ENCODE data around the gene BAZ1A.

The BAZ1A gene

GRCh38 chr14:34723867-34724266, 151.3 kb downstream of the BAZ1A start:
- DNase-seq (ENCODE audit: low read depth in 2 of 2, low spot score in 1 of 2) = no peak

- DNase-seq (ENCODE audit: low read depth in 2 of 2, low spot score in 1 of 2) = no peak
Observed at GRCh38 chr14:34722723-34723545, 152.2 kb downstream of the BAZ1A start.

GRCh38 chr14:34721129-34721528, 154.0 kb downstream of the BAZ1A start:
- DNase-seq (ENCODE audit: low read depth in 2 of 2, low spot score in 1 of 2) = no peak

- no peak for DNase-seq (ENCODE audit: low read depth in 2 of 2, low spot score in 1 of 2)
Observed at GRCh38 chr14:34718750-34719304, 156.3 kb downstream of the BAZ1A start.

GRCh38 chr14:34715127-34715863, 159.9 kb downstream of the BAZ1A start:
- DNase-seq (ENCODE audit: low read depth in 2 of 2, low spot score in 1 of 2) = no peak

- DNase-seq (ENCODE audit: low read depth in 2 of 2, low spot score in 1 of 2) = peak; percentile 31 to 47
Observed at GRCh38 chr14:34714320-34715126, 160.6 kb downstream of the BAZ1A start, which contains the start of gene CFL2. Gene CFL2 (minus strand): TSS chr14:34714593. CDS start chr14:34714540, 53 bp downstream.

GRCh38 chr14:34713681-34714319, 161.4 kb downstream of the BAZ1A start:
- peak in 1 of 2 donors; percentile 0 for DNase-seq (ENCODE audit: low read depth in 2 of 2, low spot score in 1 of 2)

- no peak for DNase-seq (ENCODE audit: low read depth in 2 of 2, low spot score in 1 of 2)
Observed at GRCh38 chr14:34713122-34713680, 162.0 kb downstream of the BAZ1A start.

GRCh38 chr14:34711796-34712712, 163.1 kb downstream of the BAZ1A start:
- DNase-seq (ENCODE audit: low read depth in 2 of 2, low spot score in 1 of 2) = no peak

GRCh38 chr14:34711169-34711568, 164.0 kb downstream of the BAZ1A start:
- no peak for DNase-seq (ENCODE audit: low read depth in 2 of 2, low spot score in 1 of 2)

GRCh38 chr14:34710744-34711143, 164.4 kb downstream of the BAZ1A start:
- no peak for DNase-seq (ENCODE audit: low read depth in 2 of 2, low spot score in 1 of 2)

GRCh38 chr14:34710006-34710405, 165.2 kb downstream of the BAZ1A start:
- no peak for DNase-seq (ENCODE audit: low read depth in 2 of 2, low spot score in 1 of 2)

- no peak for DNase-seq (ENCODE audit: low read depth in 2 of 2, low spot score in 1 of 2)
Observed at GRCh38 chr14:34707722-34708121, 167.4 kb downstream of the BAZ1A start.
